ENCODE data around the gene PCMTD2. TPM values are rescaled to one million over a fixed set of nuclear protein-coding genes. Genes with fewer than 3 reads are reported as not detected.
A peak's percentile ranks its signal among the peaks of the same experiment; 100 is the strongest.

The PCMTD2 gene
- total and polyA plus RNA-seq, 2 of the 13 experiments (the other 11 are each of a cell fraction or from before 2014, with no cell fraction given), result 47.0 to 76.9 TPM

- TF ChIP-seq HES4 (CRISPR knock-in tag; IDR thresholded peaks at IDR 0.05; ENCODE audit: borderline replicate concordance), result 0 out of 2 replicates have a peak, but pooled peaks have one; percentile 32
- no peak for TF ChIP-seq ZNF207 (IDR thresholded peaks at IDR 0.05; ENCODE audit: borderline replicate concordance)
- TF ChIP-seq TIGD3 (CRISPR knock-in tag; IDR thresholded peaks at IDR 0.05; ENCODE audit: borderline replicate concordance), result 0 out of 2 replicates have a peak, but pooled peaks have one; percentile 32
- TF ChIP-seq, protein P1, sequence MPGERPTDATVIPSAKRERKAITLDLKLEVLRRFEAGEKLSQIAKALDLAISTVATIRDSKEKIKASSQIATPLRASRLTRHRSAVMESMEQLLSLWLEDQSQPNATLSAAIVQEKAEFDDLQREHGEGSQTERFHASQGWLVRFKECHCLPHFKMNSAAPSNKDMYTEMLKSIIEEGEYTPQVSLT (CRISPR knock-in tag; IDR thresholded peaks at IDR 0.05; ENCODE audit: borderline replicate concordance, low read depth), result no peak
- no peak for TF ChIP-seq FOXK2 (IDR thresholded peaks at IDR 0.05)
- TF ChIP-seq ZNF564 (CRISPR knock-in tag; IDR thresholded peaks at IDR 0.05), result no peak
- no peak for TF ChIP-seq ZNF282 (IDR thresholded peaks at IDR 0.05; ENCODE audit: partially characterized antibody)
- no peak for TF ChIP-seq ZSCAN22 (CRISPR knock-in tag; IDR thresholded peaks at IDR 0.05)
- TF ChIP-seq ZSCAN5A (CRISPR knock-in tag; IDR thresholded peaks at IDR 0.05; ENCODE audit: borderline replicate concordance), result no peak
- no peak for TF ChIP-seq IKZF4 (CRISPR knock-in tag; IDR thresholded peaks at IDR 0.05; ENCODE audit: borderline replicate concordance, low read depth, not compliant biosample characterization)
- peak; percentile 32 for TF ChIP-seq ZEB1 (IDR thresholded peaks at IDR 0.05; ENCODE audit: insufficient replicate concordance, low read depth)
- no peak for TF ChIP-seq NFKBIZ (CRISPR knock-in tag; IDR thresholded peaks at IDR 0.05)
- TF ChIP-seq ZFP62 (CRISPR knock-in tag; IDR thresholded peaks at IDR 0.05), result no peak
- TF ChIP-seq, protein P2, sequence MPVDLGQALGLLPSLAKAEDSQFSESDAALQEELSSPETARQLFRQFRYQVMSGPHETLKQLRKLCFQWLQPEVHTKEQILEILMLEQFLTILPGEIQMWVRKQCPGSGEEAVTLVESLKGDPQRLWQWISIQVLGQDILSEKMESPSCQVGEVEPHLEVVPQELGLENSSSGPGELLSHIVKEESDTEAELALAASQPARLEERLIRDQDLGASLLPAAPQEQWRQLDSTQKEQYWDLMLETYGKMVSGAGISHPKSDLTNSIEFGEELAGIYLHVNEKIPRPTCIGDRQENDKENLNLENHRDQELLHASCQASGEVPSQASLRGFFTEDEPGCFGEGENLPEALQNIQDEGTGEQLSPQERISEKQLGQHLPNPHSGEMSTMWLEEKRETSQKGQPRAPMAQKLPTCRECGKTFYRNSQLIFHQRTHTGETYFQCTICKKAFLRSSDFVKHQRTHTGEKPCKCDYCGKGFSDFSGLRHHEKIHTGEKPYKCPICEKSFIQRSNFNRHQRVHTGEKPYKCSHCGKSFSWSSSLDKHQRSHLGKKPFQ (CRISPR knock-in tag; IDR thresholded peaks at IDR 0.05; ENCODE audit: insufficient replicate concordance), result no peak
- TF ChIP-seq ZNF362 (CRISPR knock-in tag; IDR thresholded peaks at IDR 0.05; ENCODE audit: borderline replicate concordance), result no peak
- TF ChIP-seq GPN1 (CRISPR knock-in tag; IDR thresholded peaks at IDR 0.05; ENCODE audit: borderline replicate concordance), result no peak
- TF ChIP-seq ZKSCAN1 (IDR thresholded peaks at IDR 0.05; ENCODE audit: low read length), result no peak
- no peak for TF ChIP-seq SAFB2 (CRISPR knock-in tag; IDR thresholded peaks at IDR 0.05; ENCODE audit: borderline replicate concordance, low read depth)
- TF ChIP-seq ZNF652 (CRISPR knock-in tag; IDR thresholded peaks at IDR 0.05; ENCODE audit: borderline replicate concordance, low read depth), result no peak
- TF ChIP-seq ZBTB10 (CRISPR knock-in tag; IDR thresholded peaks at IDR 0.05; ENCODE audit: borderline replicate concordance), result no peak
- no peak for TF ChIP-seq RAD51 (IDR thresholded peaks at IDR 0.05; ENCODE audit: borderline replicate concordance)
Observed at GRCh38 chr20:64220891-64221527, 34.5 kb upstream of the PCMTD2 start (continued).
